Testis (tissue), 2 donors: ENCODE results near the gene MKKS.

ENCODE experiments used
- POLR2A ChIP-seq: fragments of 450-650 bp; IDR thresholded peaks from one replicate; pipeline ENCODE4 v1.6.1; 2017; ENCODE audit warnings: antibody characterized with exemption, mild to moderate bottlenecking, moderate library complexity
- TF ChIP-seq, protein P1 (sequence below), 3 experiments: fragments of 450-650 bp in 2 of 3; fragments of 200-600 bp in 1 of 3; sonication (generic) in 1 of 3; IDR thresholded peaks; one replicate each; pipeline ENCODE4 v1.5.1; 2016 to 2019; ENCODE audit warnings: antibody characterized with exemption in 3 of 3, mild to moderate bottlenecking in 2 of 3, moderate library complexity in 1 of 3

DNA sequence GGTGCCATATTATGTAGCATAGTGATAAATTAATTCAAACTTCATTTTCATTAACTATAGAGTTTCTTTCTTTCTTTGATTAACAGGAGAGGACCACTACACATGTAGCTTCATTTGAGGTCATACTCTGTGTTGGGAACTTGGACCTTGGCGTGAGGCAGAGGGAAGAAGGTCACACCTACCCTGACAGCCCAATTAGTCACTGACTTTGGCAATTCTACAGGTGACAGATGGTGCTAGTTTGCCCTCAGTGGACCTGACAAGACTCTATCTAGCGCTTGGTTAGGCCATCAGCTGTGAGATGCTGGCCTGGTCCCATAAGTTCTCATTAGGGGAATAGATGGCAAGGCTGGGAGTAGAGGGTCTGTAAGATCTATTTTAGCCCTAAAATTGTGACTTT, 15.2 kb upstream of the MKKS start:
- TF ChIP-seq, protein P1, sequence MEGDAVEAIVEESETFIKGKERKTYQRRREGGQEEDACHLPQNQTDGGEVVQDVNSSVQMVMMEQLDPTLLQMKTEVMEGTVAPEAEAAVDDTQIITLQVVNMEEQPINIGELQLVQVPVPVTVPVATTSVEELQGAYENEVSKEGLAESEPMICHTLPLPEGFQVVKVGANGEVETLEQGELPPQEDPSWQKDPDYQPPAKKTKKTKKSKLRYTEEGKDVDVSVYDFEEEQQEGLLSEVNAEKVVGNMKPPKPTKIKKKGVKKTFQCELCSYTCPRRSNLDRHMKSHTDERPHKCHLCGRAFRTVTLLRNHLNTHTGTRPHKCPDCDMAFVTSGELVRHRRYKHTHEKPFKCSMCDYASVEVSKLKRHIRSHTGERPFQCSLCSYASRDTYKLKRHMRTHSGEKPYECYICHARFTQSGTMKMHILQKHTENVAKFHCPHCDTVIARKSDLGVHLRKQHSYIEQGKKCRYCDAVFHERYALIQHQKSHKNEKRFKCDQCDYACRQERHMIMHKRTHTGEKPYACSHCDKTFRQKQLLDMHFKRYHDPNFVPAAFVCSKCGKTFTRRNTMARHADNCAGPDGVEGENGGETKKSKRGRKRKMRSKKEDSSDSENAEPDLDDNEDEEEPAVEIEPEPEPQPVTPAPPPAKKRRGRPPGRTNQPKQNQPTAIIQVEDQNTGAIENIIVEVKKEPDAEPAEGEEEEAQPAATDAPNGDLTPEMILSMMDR (IDR thresholded peaks at IDR 0.05), result no peak
- TF ChIP-seq POLR2A, result no peak
